Central memory CD8-positive, alpha-beta T cell (primary cell): ENCODE measurements around the gene SIX5.

ENCODE experiments used
- ATAC-seq: fragments of 150-1000 bp; cut with Tn5 transposase; replicated peaks from 2 replicates; pipeline ENCODE4 v1.10.0; 2022; ENCODE audit warnings: mild to moderate bottlenecking, moderate FRiP score, moderate number of reproducible peaks; ENCODE audit not compliant: poor library complexity, severe bottlenecking; ENCODE audit errors: extremely low read depth
- DNase-seq, 2 donors: peaks; one replicate each; pipeline ENCODE4 v3.0.0; 2021; ENCODE audit warnings: low spot score in 2 of 2
- H3K27ac Mint-ChIP-seq: one replicate; pipeline ENCODE4 v1.8.0; 2022; ENCODE audit warnings: low read depth, mild to moderate bottlenecking, moderate library complexity, mixed read lengths
- H3K27me3 Mint-ChIP-seq: one replicate; pipeline ENCODE4 v1.8.0; 2022; ENCODE audit warnings: mixed read lengths
- H3K36me3 Mint-ChIP-seq: one replicate; pipeline ENCODE4 v1.8.0; 2022; ENCODE audit warnings: mild to moderate bottlenecking, moderate library complexity, mixed read lengths; ENCODE audit not compliant: insufficient read depth
- H3K4me1 Mint-ChIP-seq: one replicate; pipeline ENCODE4 v1.8.0; 2022; ENCODE audit warnings: mixed read lengths
- H3K4me3 Mint-ChIP-seq: one replicate; pipeline ENCODE4 v1.8.0; 2022; ENCODE audit warnings: mild to moderate bottlenecking, moderate library complexity, mixed read lengths
- H3K9me3 Mint-ChIP-seq: one replicate; pipeline ENCODE4 v1.8.0; 2022; ENCODE audit warnings: mixed read lengths

SIX5 gene

DNA sequence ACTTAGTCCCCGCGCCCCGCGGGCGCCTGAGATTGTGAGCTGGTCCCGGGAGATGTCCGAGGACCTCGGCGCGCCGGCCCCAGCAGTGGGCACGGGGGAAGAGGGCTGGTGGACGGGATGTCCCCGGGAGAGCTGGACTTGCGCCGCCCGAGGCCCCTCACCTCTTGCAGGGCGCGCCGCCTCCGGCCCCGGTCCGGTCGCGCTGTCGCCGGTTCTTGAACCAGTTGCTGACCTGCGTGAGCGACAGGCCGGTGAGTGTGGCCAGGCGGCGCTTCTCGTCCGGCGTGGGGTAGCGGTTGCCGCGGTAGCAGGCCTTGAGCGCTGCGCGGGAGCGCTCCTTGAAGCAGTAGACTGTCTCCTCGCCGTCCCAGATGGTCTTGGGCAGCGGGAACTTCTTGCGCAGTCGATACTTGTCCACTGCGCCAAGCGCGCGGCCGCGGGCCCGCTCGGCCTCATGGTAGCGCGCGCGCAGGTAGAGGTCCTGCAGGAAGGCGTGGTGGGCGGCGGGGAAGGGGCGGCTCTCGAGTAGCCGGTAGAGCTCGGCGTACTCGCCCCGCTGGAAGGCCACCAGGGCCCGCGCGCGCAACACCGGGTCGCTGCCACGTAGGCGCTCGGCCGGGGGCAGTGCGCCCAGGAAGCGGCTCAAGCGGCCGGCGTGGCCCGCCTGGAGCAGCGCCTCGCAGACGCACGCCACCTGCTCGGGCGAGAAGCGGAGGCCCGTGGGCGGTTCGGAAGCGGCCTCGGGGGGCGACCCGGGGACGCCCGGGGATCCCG lies 984 bp downstream of the SIX5 start:
- H3K9me3 Mint-ChIP-seq, result no peaks in the 10 kb centered on the region
- H3K4me1 Mint-ChIP-seq, result peaks cover 23% of the 10 kb centered on the region
- peak overlapping the region; percentile 86 for H3K4me3 Mint-ChIP-seq
- DNase-seq (no peak), ATAC-seq (no peak)
- H3K27me3 Mint-ChIP-seq, result peaks cover 8% of the 10 kb centered on the region
- H3K27ac Mint-ChIP-seq, result no peak overlapping the region
- H3K36me3 Mint-ChIP-seq, result peaks cover 30% of the 10 kb centered on the region

DNA sequence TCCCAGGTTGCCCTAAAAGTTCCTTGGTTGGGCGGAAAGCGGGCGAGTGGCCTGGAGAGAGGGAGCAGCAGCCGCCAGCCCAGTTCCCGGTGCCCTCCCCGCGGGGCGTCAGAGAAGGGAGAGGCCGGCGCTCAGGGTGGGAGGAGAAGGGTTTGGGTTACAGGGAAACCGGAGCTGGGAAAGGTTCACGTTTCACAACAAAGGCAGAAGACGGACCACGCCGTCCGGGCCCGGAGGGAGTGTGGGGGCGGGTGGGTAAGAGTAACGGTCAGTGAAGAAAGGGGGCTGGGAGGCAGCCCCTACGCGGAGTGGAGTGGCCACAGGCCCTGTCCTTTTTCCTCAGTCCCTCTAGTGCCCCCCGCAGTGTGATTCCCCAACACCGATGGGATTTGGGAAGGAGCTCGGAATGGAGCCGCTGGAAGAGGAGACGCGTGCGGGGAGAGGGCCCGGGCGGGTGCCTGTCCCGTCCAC lies 1.6 kb downstream of the SIX5 start:
- Mint-ChIP-seq H3K9me3 (no peaks in the 10 kb centered on the region), H3K4me3 (peak overlapping the region; percentile 86), H3K27me3 (peaks cover 8% of the 10 kb centered on the region), H3K27ac (no peak overlapping the region), H3K36me3 (peaks cover 27% of the 10 kb centered on the region), H3K4me1 (peaks cover 23% of the 10 kb centered on the region)
- DNase-seq (no peak), ATAC-seq (no peak)

DNA sequence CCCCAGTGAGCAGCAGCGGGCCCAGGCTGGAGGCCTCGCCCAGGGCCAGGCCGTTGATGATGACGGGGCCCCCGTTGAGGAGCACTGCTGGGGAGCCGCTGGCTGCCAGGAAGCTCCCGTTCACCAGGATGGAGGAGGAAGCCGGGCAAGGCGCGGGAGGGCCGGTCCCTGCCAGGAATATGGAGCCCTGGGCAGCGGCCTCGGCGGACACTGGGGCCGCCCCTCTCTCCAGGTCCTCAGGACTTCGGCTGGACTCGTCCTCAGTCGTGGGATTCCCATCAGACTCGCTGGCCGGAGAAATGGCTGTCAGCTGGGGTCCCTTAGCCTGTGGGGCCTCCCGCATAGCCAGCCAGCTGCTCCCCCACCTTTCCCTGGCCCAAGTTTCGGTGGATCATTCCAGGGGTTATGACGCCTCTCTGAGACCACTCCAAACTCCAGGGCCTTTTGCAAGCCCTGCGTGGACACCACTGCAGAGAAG lies 2.1 kb downstream of the SIX5 start:
- DNase-seq, result no peak
- Mint-ChIP-seq H3K4me3 (peak overlapping the region; percentile 86), H3K27ac (no peak overlapping the region), H3K27me3 (peaks cover 8% of the 10 kb centered on the region), H3K4me1 (peaks cover 23% of the 10 kb centered on the region), H3K9me3 (no peaks in the 10 kb centered on the region), H3K36me3 (peaks cover 23% of the 10 kb centered on the region)
- no peak for ATAC-seq

DNA sequence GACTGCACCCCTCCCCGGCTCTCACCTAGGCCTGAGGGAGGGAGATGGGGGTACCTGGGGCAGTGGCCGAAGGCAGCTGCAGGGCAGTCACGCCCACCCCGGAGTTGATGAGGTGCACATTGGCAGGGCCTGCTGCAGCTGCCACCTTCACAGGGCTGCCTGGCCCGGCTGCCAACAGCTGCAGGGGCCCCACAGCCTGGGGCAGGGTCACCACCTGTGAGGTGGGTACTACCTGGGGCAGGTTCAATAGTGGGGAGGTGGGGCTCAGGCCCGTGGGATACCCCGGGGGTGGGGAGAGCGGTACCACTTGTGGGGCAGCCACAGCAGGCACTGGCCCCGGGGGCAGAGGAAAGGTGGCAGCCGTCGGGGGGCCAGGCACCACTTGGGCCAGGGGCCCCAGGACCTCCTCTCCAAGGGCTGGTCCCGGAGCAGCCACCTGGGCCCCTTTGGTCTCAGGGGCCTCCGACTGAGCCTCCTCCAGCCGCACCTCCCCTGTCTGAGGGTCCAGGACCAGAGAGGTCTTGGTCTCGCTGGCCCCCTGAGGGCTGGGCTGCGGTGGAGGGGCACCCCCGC lies 2.7 kb downstream of the SIX5 start:
- DNase-seq, result no peak
- Mint-ChIP-seq H3K36me3 (peaks cover 22% of the 10 kb centered on the region), H3K4me3 (no peak overlapping the region), H3K4me1 (peaks cover 23% of the 10 kb centered on the region), H3K27me3 (peaks cover 8% of the 10 kb centered on the region), H3K9me3 (no peaks in the 10 kb centered on the region), H3K27ac (no peak overlapping the region)
- ATAC-seq, result no peak

DNA sequence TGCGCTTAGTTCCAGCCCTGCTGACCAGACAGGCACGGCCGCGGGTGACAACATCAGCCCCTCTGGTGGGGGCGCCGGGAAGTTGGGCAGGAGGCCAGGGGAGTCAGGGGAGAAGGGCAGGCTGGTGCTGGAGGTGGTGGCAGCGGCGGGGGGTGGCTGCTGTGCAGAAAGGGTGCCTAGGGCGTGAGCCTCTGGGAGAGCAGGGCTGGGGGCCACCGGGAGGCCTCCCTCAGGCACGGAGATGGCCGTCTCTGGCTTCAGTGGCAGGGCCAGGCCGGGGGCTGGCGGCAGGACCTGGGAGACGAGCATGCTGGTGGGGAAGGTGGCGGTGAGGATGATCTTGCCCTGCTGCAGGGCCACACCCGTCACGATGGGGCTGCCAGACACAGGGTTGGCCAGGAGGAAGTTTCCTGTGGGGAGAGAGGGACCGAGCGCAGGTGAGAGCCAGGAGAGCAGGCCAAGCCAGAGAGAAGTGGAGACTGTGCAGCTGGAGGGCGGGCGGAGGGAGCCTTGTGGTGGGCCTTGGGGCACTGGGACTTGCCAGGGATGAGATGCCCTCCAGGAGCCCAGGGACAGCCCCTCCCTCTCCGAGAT lies 3.3 kb downstream of the SIX5 start:
- H3K4me1 Mint-ChIP-seq, result peaks cover 19% of the 10 kb centered on the region
- peak overlapping the region; percentile 4 for H3K4me3 Mint-ChIP-seq
- ATAC-seq (no peak), DNase-seq (no peak)
- H3K9me3 Mint-ChIP-seq, result no peaks in the 10 kb centered on the region
- no peak overlapping the region for H3K27ac Mint-ChIP-seq
- peaks cover 21% of the 10 kb centered on the region for H3K36me3 Mint-ChIP-seq
- peaks cover 8% of the 10 kb centered on the region for H3K27me3 Mint-ChIP-seq

DNA sequence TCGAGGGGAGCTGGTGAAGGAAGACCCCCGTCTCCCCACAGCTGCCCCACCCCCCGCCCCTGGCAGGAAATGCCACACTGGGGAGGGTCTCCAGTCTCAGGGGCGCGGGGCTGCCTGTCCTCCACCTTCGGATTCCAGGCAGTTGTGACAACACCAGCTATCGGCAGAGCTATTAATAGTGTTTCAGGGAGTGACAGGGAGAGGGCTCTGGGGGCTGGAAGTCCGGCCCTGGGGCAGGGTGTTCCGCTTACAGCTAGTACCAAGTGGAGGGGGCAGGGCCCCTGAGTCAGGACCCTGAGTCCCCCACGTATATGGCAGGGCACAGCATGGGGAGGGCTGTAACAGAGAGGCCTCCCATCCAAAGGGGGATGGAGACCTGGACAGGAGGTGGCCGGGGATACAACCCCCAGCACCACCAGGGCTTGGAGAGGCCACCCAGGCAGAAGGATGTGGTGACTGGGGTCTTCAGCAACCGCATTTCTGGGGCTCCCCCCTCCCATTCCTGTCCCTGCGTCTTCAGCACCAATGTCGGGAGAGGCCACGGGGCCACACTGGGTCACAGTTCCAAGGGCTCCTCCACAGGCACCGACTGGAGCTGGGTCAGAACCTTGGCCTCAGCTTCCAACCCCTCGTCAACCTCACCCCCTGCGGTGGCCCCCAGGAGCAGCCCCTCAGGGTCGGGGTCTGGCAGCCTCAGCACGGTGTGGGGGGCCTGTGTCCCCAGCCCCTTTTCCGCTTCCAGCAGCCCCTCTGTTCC lies 3.9 kb downstream of the SIX5 start:
- Mint-ChIP-seq H3K4me3 (no peak overlapping the region), H3K27ac (no peak overlapping the region), H3K27me3 (peaks cover 8% of the 10 kb centered on the region), H3K9me3 (no peaks in the 10 kb centered on the region), H3K36me3 (peaks cover 17% of the 10 kb centered on the region), H3K4me1 (peaks cover 12% of the 10 kb centered on the region)
- no peak for ATAC-seq
- no peak for DNase-seq

GRCh38 chr19:45764475-45764874 lies 4.6 kb downstream of the SIX5 start:
- H3K27me3 Mint-ChIP-seq, result peaks cover 8% of the 10 kb centered on the region
- peaks cover 12% of the 10 kb centered on the region for H3K36me3 Mint-ChIP-seq
- H3K9me3 Mint-ChIP-seq, result no peaks in the 10 kb centered on the region
- peaks cover 6% of the 10 kb centered on the region for H3K4me1 Mint-ChIP-seq
- ATAC-seq, result no peak
- no peak for DNase-seq
- H3K27ac Mint-ChIP-seq, result no peak overlapping the region
- no peak overlapping the region for H3K4me3 Mint-ChIP-seq

GRCh38 chr19:45763691-45764294 lies 5.3 kb downstream of the SIX5 start:
- H3K36me3 Mint-ChIP-seq, result peaks cover 5% of the 10 kb centered on the region
- ATAC-seq, result no peak
- peaks cover 1% of the 10 kb centered on the region for H3K4me1 Mint-ChIP-seq
- no peak for DNase-seq
- peaks cover 8% of the 10 kb centered on the region for H3K27me3 Mint-ChIP-seq
- no peak overlapping the region for H3K4me3 Mint-ChIP-seq
- no peaks in the 10 kb centered on the region for H3K9me3 Mint-ChIP-seq
- H3K27ac Mint-ChIP-seq, result no peak overlapping the region

- Mint-ChIP-seq H3K4me3 (no peak overlapping the region), H3K36me3 (peaks cover 5% of the 10 kb centered on the region), H3K4me1 (no peaks in the 10 kb centered on the region), H3K27ac (no peak overlapping the region), H3K9me3 (no peaks in the 10 kb centered on the region), H3K27me3 (peaks cover 8% of the 10 kb centered on the region)
- ATAC-seq, result no peak
- no peak for DNase-seq
These were observed 6.0 kb downstream of the SIX5 start for GRCh38 chr19:45762870-45763631.

DNA sequence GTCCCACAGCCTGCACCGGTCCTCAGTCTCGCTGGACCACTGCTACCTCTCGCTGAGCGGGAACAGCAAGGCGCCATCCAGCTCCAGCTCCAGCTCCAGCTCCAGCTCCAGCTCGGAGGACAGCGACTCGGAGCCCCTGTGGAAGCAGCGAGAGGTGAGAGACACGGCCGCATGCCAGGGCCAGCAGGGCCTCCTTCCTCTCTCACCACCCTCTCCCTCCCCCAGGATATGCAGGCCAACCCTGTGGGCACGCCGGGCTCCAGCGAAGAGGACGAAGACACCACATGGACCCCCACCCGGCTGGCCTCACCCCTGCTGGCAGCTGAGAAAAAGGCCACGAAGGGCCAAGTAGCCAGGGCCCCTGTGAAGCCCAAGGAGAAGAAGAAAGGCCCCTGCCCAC lies 7.3 kb downstream of the SIX5 start:
- ATAC-seq, result no peak
- no peak for DNase-seq
- no peak overlapping the region for H3K4me3 Mint-ChIP-seq
- H3K27ac Mint-ChIP-seq, result no peak overlapping the region
- peaks cover 2% of the 10 kb centered on the region for H3K36me3 Mint-ChIP-seq
- H3K9me3 Mint-ChIP-seq, result no peaks in the 10 kb centered on the region
- no peaks in the 10 kb centered on the region for H3K4me1 Mint-ChIP-seq
- peaks cover 8% of the 10 kb centered on the region for H3K27me3 Mint-ChIP-seq

DNA sequence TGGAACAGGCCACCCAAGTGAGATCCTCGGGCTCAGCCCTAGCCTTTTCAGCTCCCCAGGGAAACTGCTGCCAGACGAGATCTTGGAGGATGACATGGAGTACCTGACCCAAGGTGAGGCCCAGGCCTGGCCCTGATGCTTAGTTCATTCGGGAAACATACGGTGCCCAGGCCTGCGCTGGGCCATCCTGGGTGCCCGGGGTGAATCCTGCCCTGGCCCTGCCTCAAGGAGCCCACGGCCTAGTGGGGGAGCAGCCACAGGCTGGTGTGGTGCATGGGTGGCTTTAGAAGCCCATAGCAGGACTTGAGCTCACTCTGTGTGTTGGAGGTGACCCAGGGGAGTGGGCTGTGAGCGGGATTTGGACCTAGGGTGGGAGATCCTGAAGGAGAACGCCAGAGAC lies 10.1 kb downstream of the SIX5 start:
- H3K4me1 Mint-ChIP-seq, result no peaks in the 10 kb centered on the region
- no peak overlapping the region for H3K27ac Mint-ChIP-seq
- no peaks in the 10 kb centered on the region for H3K36me3 Mint-ChIP-seq
- no peak for ATAC-seq
- no peaks in the 10 kb centered on the region for H3K9me3 Mint-ChIP-seq
- DNase-seq, result no peak
- H3K27me3 Mint-ChIP-seq, result no peaks in the 10 kb centered on the region
- no peak overlapping the region for H3K4me3 Mint-ChIP-seq

DNA sequence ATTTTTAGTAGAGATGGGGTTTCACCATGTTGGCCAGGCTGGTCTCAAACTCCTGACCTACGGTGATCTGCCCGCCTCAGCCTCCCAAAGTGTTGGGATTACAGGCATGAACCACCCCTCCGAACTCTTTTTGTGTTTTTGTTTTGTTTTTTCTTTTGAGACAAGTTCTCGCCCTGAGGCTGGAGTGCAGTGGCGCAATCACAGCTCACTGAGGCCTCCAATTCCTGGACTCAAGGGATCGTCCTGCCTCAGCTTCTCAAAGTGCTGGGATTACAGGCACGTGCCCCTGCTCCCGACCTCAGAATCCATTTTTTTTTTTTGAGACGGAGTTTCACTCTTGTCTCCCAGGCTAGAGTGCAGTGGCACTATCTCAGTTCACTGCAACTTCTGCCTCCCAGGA lies 11.4 kb downstream of the SIX5 start:
- no peaks in the 10 kb centered on the region for H3K36me3 Mint-ChIP-seq
- no peak overlapping the region for H3K27ac Mint-ChIP-seq
- H3K27me3 Mint-ChIP-seq, result no peaks in the 10 kb centered on the region
- H3K9me3 Mint-ChIP-seq, result no peaks in the 10 kb centered on the region
- DNase-seq (no peak), ATAC-seq (no peak)
- H3K4me1 Mint-ChIP-seq, result no peaks in the 10 kb centered on the region
- no peak overlapping the region for H3K4me3 Mint-ChIP-seq
